Prostate gland (tissue), 2 donors: ENCODE measurements around the gene CORIN. TPM values are rescaled to one million over a fixed set of nuclear protein-coding genes. Genes with fewer than 3 reads are reported as not detected.

ENCODE experiments used
- DNase-seq: peaks from one replicate; pipeline ENCODE4 v3.0.0-alpha.2; 2019; ENCODE audit warnings: low spot score
- H3K27ac ChIP-seq, 2 donors: fragments of 200-600 bp; sonication (generic); 2 replicates each; pipeline ENCODE4 v1.5.1; 2017 to 2019
- H3K27me3 ChIP-seq: fragments of 200-600 bp; sonication (generic); replicated peaks from 2 replicates; pipeline ENCODE4 v1.5.1; 2019; ENCODE audit not compliant: insufficient read depth
- H3K36me3 ChIP-seq, 2 donors: fragments of 200-600 bp; sonication (generic); 1 replicate in 1 of 2; 2 replicates in 1 of 2; pipeline versions ENCODE4 v1.5.1 to v1.8.1; 2017 to 2019
- H3K4me1 ChIP-seq: fragments of 200-600 bp; sonication (generic); replicated peaks from 2 replicates; pipeline ENCODE4 v1.5.1; 2019
- H3K4me3 ChIP-seq, 2 donors: fragments of 200-600 bp; sonication (generic); 2 replicates each; pipeline ENCODE4 v1.5.1; 2017 to 2019
- H3K9me3 ChIP-seq: fragments of 200-600 bp; sonication (generic); 2 replicates; pipeline ENCODE4 v1.5.1; 2017
- CTCF ChIP-seq, 4 experiments: fragments of 200-600 bp in 2 of 4; fragments of 450-650 bp in 2 of 4; sonication (generic) in 2 of 4; IDR thresholded peaks; 1 replicate in 3 of 4; 2 replicates in 1 of 4; pipeline ENCODE4 v1.5.1; 2016 to 2019; ENCODE audit warnings: antibody characterized with exemption in 4 of 4, mild to moderate bottlenecking in 2 of 4, moderate library complexity in 2 of 4
- POLR2A ChIP-seq: fragments of 450-650 bp; IDR thresholded peaks from one replicate; pipeline ENCODE4 v1.6.1; 2016; ENCODE audit warnings: antibody characterized with exemption, mild to moderate bottlenecking
- POLR2AphosphoS5 ChIP-seq: sonication (generic); formaldehyde crosslinking; IDR thresholded peaks from one replicate; pipeline ENCODE4 v1.6.1; 2017; ENCODE audit warnings: antibody characterized with exemption
- WGBS: methylation state at CpG from one replicate; pipeline ENCODE4 v1.1.5; 2018; 5-methylcytosine and 5-hydroxymethylcytosine counted together
- intact Hi-C: fragments of 100-400 bp; cut with DNase I; formaldehyde crosslinking; loops from one replicate; pipeline ENCODE4 v1.14.2; 2022
- total RNA-seq, 2 donors: library from RNA; depleted of rRNA; stranded (reverse); fragments of >200 nt; gene quantifications; one replicate each; pipeline ENCODE4 v1.1.0, GENCODE V29; 2016

CORIN gene
- total RNA-seq, 2 donors from 2014 or later, result 6.0 to 7.7 TPM

- TF ChIP-seq POLR2A (no peak), POLR2AphosphoS5 (no peak), CTCF (IDR thresholded peaks at IDR 0.05) (no peak)
- Histone ChIP-seq H3K36me3 (no peaks in the 10 kb centered on the region), H3K27me3 (no peaks in the 10 kb centered on the region), H3K4me1 (no peaks in the 10 kb centered on the region), H3K4me3 (no peak overlapping the region), H3K9me3 (no peaks in the 10 kb centered on the region), H3K27ac (no peak overlapping the region)
- intact Hi-C loops, result no loop called here
- WGBS, result 90% methylated on average over 3 of the region's 3 CpGs
- DNase-seq, result no peak
Observed at GRCh38 chr4:47598896-47599295, 239.0 kb downstream of the CORIN start.

GRCh38 chr4:47598320-47598719 lies 239.5 kb downstream of the CORIN start:
- WGBS, result 30% methylated on average over 1 of the region's 1 CpG
- intact Hi-C loops, result no loop called here
- no peak for DNase-seq

GRCh38 chr4:47597696-47598095 lies 240.2 kb downstream of the CORIN start:
- TF ChIP-seq POLR2AphosphoS5 (no peak), CTCF (IDR thresholded peaks at IDR 0.05) (no peak), POLR2A (no peak)
- 70% methylated on average over 1 of the region's 1 CpG for WGBS
- H3K4me1 ChIP-seq, result no peaks in the 10 kb centered on the region
- no peaks in the 10 kb centered on the region for H3K36me3 ChIP-seq
- intact Hi-C loops, result no loop called here
- DNase-seq, result no peak
- no peaks in the 10 kb centered on the region for H3K9me3 ChIP-seq
- no peaks in the 10 kb centered on the region for H3K27me3 ChIP-seq
- no peak overlapping the region for H3K4me3 ChIP-seq
- no peak overlapping the region for H3K27ac ChIP-seq

More at GRCh38 chr4:47598320-47598719, 239.5 kb downstream of the CORIN start:
- no peaks in the 10 kb centered on the region for H3K4me1 ChIP-seq
- H3K27ac ChIP-seq, result no peak overlapping the region
- no peak for TF ChIP-seq POLR2A
- no peak for TF ChIP-seq POLR2AphosphoS5
- TF ChIP-seq CTCF (IDR thresholded peaks at IDR 0.05), result no peak
- no peaks in the 10 kb centered on the region for H3K9me3 ChIP-seq
- no peaks in the 10 kb centered on the region for H3K36me3 ChIP-seq
- no peaks in the 10 kb centered on the region for H3K27me3 ChIP-seq
- H3K4me3 ChIP-seq, result no peak overlapping the region

GRCh38 chr4:47590325-47590724 lies 247.5 kb downstream of the CORIN start:
- H3K9me3 ChIP-seq, result no peaks in the 10 kb centered on the region
- no peaks in the 10 kb centered on the region for H3K4me1 ChIP-seq
- peaks cover 0 to 9% of the 10 kb centered on the region in 2 donors for H3K36me3 ChIP-seq
- no peaks in the 10 kb centered on the region for H3K27me3 ChIP-seq
- intact Hi-C loops, result no loop called here
- 100% methylated on average over 1 of the region's 1 CpG for whole genome bisulfite sequencing
- no peak overlapping the region for H3K27ac ChIP-seq
- no peak overlapping the region for H3K4me3 ChIP-seq
- DNase-seq, result no peak
- TF ChIP-seq POLR2AphosphoS5 (no peak), POLR2A (no peak), CTCF (IDR thresholded peaks at IDR 0.05) (no peak)

GRCh38 chr4:47579235-47579634 lies 258.6 kb downstream of the CORIN start:
- WGBS, result 61% methylated on average over 3 of the region's 3 CpGs
- DNase-seq, result no peak
- TF ChIP-seq POLR2AphosphoS5 (no peak), CTCF (IDR thresholded peaks at IDR 0.05) (no peak), POLR2A (no peak)
- intact Hi-C loops, result no loop called here
- no peaks in the 10 kb centered on the region for H3K9me3 ChIP-seq
- H3K36me3 ChIP-seq, result peaks cover 0 to 4% of the 10 kb centered on the region in 2 donors
- peak overlapping the region in 1 of 2 donors; percentile 66 for H3K27ac ChIP-seq
- H3K4me3 ChIP-seq, result no peak overlapping the region
- H3K4me1 ChIP-seq, result no peaks in the 10 kb centered on the region
- no peaks in the 10 kb centered on the region for H3K27me3 ChIP-seq
